Measurements from ENCODE around the gene TAF6L. TPM values are rescaled to one million over a fixed set of nuclear protein-coding genes. Genes with fewer than 3 reads are reported as not detected.
A peak's percentile ranks its signal among the peaks of the same experiment; 100 is the strongest.

The TAF6L gene
- total and polyA plus RNA-seq, 12 donors, result 7.7 to 18.9 (median 9.5) TPM

- Histone ChIP-seq H3K36me3 (peaks cover 0 to 72% (median 50%) of the 10 kb centered on the region in 9 donors), H3K27me3 (no peaks in the 10 kb centered on the region), H3K4me1 (peaks cover 9 to 55% (median 48%) of the 10 kb centered on the region in 9 donors), H3K9me3 (no peaks in the 10 kb centered on the region), H3K27ac (peak within 1 kb of the TSS; percentile 39 to 97 (median 93)), H3K4me3 (peak within 1 kb of the TSS; percentile 67 to 97 (median 92))
- peak; percentile 90 to 92 for DNase-seq
- intact Hi-C loops (cut with DNase I), result loop anchor here in 4 of 10 donors (5.0 kb wide), 2 partner anchors 41 to 46 kb away; partner anchors contain the start of genes STX5 (in 3 of the 4), TEX54 (in 3 of the 4) and WDR74 (in 1 of the 4)
- TF ChIP-seq CTCF (IDR thresholded peaks at IDR 0.05), result peak in 6 of 9 donors; percentile 12 to 41 (median 30)
- 0 to 1% methylated on average over 58 of the region's 58 CpGs for WGBS, 2 donors
- ATAC-seq, result peak; percentile 86 to 93 (median 90)
Observed at GRCh38 chr11:62791501-62792201, 20.5 kb downstream of the TAF6L start, which contains the start of gene TMEM223. Gene TMEM223, minus strand, starts transcription at chr11:62792006. Its CDS starts 12 bp downstream, at chr11:62791994.

- Histone ChIP-seq H3K27me3 (no peaks in the 10 kb centered on the region), H3K36me3 (peaks cover 0 to 77% (median 54%) of the 10 kb centered on the region in 9 donors), H3K4me3 (peak overlapping the region in 8 of 10 donors; percentile 77 to 97 (median 94)), H3K27ac (peak overlapping the region in 9 of 10 donors; percentile 88 to 97 (median 93)), H3K4me1 (peaks cover 9 to 55% (median 48%) of the 10 kb centered on the region in 9 donors), H3K9me3 (no peaks in the 10 kb centered on the region)
- 8 to 17% methylated on average over 11 of the region's 11 CpGs for WGBS, 2 donors
- intact Hi-C loops (cut with DNase I), result loop anchor here in 4 of 10 donors (5.0 kb wide), 2 partner anchors 40 to 45 kb away; partner anchors contain the start of genes STX5 (in 3 of the 4), TEX54 (in 3 of the 4) and WDR74 (in 1 of the 4)
- no peak for TF ChIP-seq CTCF (IDR thresholded peaks at IDR 0.05)
- DNase-seq (peak; percentile 59 to 72), ATAC-seq (peak; percentile 6 to 66 (median 50))
Observed at GRCh38 chr11:62792202-62792575, 21.0 kb downstream of the TAF6L start.

GRCh38 chr11:62794201-62794775 is 23.1 kb downstream of the TAF6L start:
- Histone ChIP-seq H3K27me3 (no peaks in the 10 kb centered on the region), H3K4me1 (peaks cover 4 to 40% (median 31%) of the 10 kb centered on the region in 9 donors), H3K9me3 (no peaks in the 10 kb centered on the region), H3K36me3 (peaks cover 0 to 90% (median 67%) of the 10 kb centered on the region in 9 donors), H3K4me3 (no peak overlapping the region), H3K27ac (peak overlapping the region in 1 of 10 donors; percentile 43)
- intact Hi-C loops (cut with DNase I), result loop anchor here in 4 of 10 donors (5.0 kb wide), 2 partner anchors 38 to 43 kb away; partner anchors contain the start of genes STX5 (in 3 of the 4), TEX54 (in 3 of the 4) and WDR74 (in 1 of the 4)
- 88 to 91% methylated on average over 8 of the region's 8 CpGs for WGBS, 2 donors
- no peak for TF ChIP-seq CTCF (IDR thresholded peaks at IDR 0.05)
- ATAC-seq (no peak), DNase-seq (no peak)

GRCh38 chr11:62796281-62796680 is 25.1 kb downstream of the TAF6L start:
- no peak overlapping the region for H3K27ac ChIP-seq
- H3K9me3 ChIP-seq, result no peaks in the 10 kb centered on the region
- H3K36me3 ChIP-seq, result peaks cover 0 to 94% (median 79%) of the 10 kb centered on the region in 9 donors
- H3K4me1 ChIP-seq, result peaks cover 4 to 20% (median 15%) of the 10 kb centered on the region in 9 donors
- intact Hi-C loops (cut with DNase I), result loop anchor here in 1 of 10 donors (5.0 kb wide), 1 partner anchor 41 kb away; the partner anchor contains the start of gene WDR74
- H3K4me3 ChIP-seq, result no peak overlapping the region
- no peak for TF ChIP-seq CTCF (IDR thresholded peaks at IDR 0.05)
- WGBS, 2 donors, result 69 to 72% methylated on average over 7 of the region's 7 CpGs
- DNase-seq, result no peak
- no peak for ATAC-seq
- H3K27me3 ChIP-seq, result no peaks in the 10 kb centered on the region
